ENCODE data around the gene SMIM14. TPM values are rescaled to one million over a fixed set of nuclear protein-coding genes. Genes with fewer than 3 reads are reported as not detected.

SMIM14 gene
- total RNA-seq, 1 experiment from 2014 or later, result 48.2 TPM

- ATAC-seq (peak; percentile 57), DNase-seq (ENCODE audit: low read depth, low spot score) (no peak)
- CTCF ChIA-PET, result no interaction called here
Measured at GRCh38 chr4:39548425-39549067, 90.1 kb downstream of the SMIM14 start.

More at GRCh38 chr4:39548425-39549067, 90.1 kb downstream of the SMIM14 start:
- TF ChIP-seq TCF7L2 (IDR thresholded peaks at IDR 0.05; ENCODE audit: low read depth, low read length) (no peak), CTCF (IDR thresholded peaks at IDR 0.05) (no peak), REST (IDR thresholded peaks at IDR 0.05; ENCODE audit: insufficient read depth in 1 of 2, low read depth in 2 of 2, low read length in 1 of 2) (no peak), POLR2AphosphoS5 (IDR thresholded peaks at IDR 0.05; ENCODE audit: low read depth, low read length) (no peak), SIN3A (IDR thresholded peaks at IDR 0.05; ENCODE audit: borderline replicate concordance, insufficient read depth, low read depth, low read length) (no peak)
- Histone ChIP-seq H3K27ac (ENCODE audit: low read length) (peak overlapping the region; percentile 79; the same call in 1 of the 2 replicates), H3K4me3 (ENCODE audit: low read depth in 2 of 2, low read length in 2 of 2) (no peak overlapping the region), H3K9me3 (ENCODE audit: control insufficient read depth, insufficient read depth, low read depth, low read length) (no peaks in the 10 kb centered on the region), H3K36me3 (ENCODE audit: control insufficient read depth, insufficient read depth, low read length) (no peaks in the 10 kb centered on the region; the same call in 1 of the 2 replicates), H3K27me3 (ENCODE audit: control insufficient read depth, insufficient read depth, low read length) (no peaks in the 10 kb centered on the region), H3K4me1 (ENCODE audit: control insufficient read depth, insufficient read depth, low read length) (peaks cover 9% of the 10 kb centered on the region)
- POLR2A ChIA-PET, result interaction anchor here (0.6 to 0.7 kb wide), 2 partner anchors 25 to 468 kb away, joined by 7 to 8 read pairs; no protein-coding TSS in a partner anchor
- intact Hi-C loops (cut with micrococcal nuclease; ENCODE audit: unreplicated experiment), result no loop called here
- no TSS peak for BruUV-seq (replicated peaks)
- in situ Hi-C loops (cut with HindIII; ENCODE audit: low pct_unique_long_range_greater_than_20kb, low sequenced_read_pairs), result no loop called here
